Osteocyte (in vitro differentiated cells): Measurements from ENCODE around the gene SRPRB. TPM values are rescaled to one million over a fixed set of nuclear protein-coding genes. Genes with fewer than 3 reads are reported as not detected.

Experiments
- DNase-seq: peaks from one replicate; pipeline ENCODE4 v3.0.0; 2021; ENCODE audit warnings: mixed read lengths; ENCODE audit not compliant: unreplicated experiment; ENCODE audit errors: extremely low spot score
- H3K27ac Mint-ChIP-seq: one replicate; pipeline ENCODE4 v1.8.0; 2021; ENCODE audit warnings: mild to moderate bottlenecking, mixed read lengths; ENCODE audit not compliant: unreplicated experiment
- H3K27me3 Mint-ChIP-seq: one replicate; pipeline ENCODE4 v1.8.0; 2021; ENCODE audit warnings: mixed read lengths; ENCODE audit not compliant: unreplicated experiment
- H3K36me3 Mint-ChIP-seq: one replicate; pipeline ENCODE4 v1.8.0; 2021; ENCODE audit warnings: mixed read lengths; ENCODE audit not compliant: unreplicated experiment
- H3K4me1 Mint-ChIP-seq: one replicate; pipeline ENCODE4 v1.8.0; 2021; ENCODE audit warnings: mixed read lengths; ENCODE audit not compliant: unreplicated experiment
- H3K4me3 Mint-ChIP-seq: one replicate; pipeline ENCODE4 v1.8.0; 2021; ENCODE audit warnings: mild to moderate bottlenecking, moderate library complexity, mixed read lengths; ENCODE audit not compliant: unreplicated experiment
- H3K9me3 Mint-ChIP-seq: one replicate; pipeline ENCODE4 v1.8.0; 2021; ENCODE audit warnings: mixed read lengths; ENCODE audit not compliant: unreplicated experiment
- total RNA-seq: library from RNA; stranded (reverse); gene quantifications from 2 replicates; pipeline ENCODE4 v1.2.1, GENCODE V29; 2021
- TF ChIP-seq, protein P1 (sequence below): fragments of 200-600 bp; sonication (generic); IDR thresholded peaks from 2 replicates; pipeline ENCODE4 v1.5.0; 2021; ENCODE audit warnings: antibody characterized with exemption, mild to moderate bottlenecking, moderate library complexity

The SRPRB gene
- total RNA-seq, 1 donor from 2014 or later: 84.7 TPM

DNA sequence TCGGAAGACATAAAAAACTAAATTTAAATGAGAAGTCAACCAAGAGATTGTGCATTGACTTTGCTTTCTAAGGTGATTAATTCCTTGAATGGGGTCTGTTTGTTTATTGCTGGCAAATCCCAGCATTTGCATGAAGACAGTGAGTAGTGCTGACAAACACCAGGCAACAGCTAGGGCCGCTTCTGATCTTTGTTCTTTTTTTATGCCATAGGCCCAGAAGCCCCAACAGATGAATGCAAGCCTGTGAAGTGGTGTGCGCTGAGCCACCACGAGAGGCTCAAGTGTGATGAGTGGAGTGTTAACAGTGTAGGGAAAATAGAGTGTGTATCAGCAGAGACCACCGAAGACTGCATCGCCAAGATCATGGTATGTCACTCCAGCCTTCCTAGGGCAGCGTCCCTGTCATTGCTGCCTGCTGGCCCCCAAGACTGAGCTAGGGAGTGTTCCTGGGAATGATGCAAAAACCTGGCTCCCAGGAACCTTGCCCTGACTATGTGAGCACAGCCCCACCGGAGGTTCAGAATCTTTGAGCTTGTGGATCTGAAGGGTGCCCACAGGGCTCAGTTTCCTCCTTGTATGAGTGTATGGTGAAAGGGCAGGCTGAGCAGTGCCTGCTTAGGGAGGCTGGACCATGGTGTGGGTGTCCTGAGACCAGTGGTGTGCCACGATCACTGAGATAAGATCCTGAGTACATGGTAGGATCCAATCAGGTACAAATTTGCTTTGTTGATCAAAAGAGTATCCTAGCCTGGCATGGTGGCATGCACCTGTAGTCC lies 46.5 kb upstream of the SRPRB start:
- TF ChIP-seq, protein P1, sequence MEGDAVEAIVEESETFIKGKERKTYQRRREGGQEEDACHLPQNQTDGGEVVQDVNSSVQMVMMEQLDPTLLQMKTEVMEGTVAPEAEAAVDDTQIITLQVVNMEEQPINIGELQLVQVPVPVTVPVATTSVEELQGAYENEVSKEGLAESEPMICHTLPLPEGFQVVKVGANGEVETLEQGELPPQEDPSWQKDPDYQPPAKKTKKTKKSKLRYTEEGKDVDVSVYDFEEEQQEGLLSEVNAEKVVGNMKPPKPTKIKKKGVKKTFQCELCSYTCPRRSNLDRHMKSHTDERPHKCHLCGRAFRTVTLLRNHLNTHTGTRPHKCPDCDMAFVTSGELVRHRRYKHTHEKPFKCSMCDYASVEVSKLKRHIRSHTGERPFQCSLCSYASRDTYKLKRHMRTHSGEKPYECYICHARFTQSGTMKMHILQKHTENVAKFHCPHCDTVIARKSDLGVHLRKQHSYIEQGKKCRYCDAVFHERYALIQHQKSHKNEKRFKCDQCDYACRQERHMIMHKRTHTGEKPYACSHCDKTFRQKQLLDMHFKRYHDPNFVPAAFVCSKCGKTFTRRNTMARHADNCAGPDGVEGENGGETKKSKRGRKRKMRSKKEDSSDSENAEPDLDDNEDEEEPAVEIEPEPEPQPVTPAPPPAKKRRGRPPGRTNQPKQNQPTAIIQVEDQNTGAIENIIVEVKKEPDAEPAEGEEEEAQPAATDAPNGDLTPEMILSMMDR: no peak
- H3K9me3 Mint-ChIP-seq: no peaks in the 10 kb centered on the region
- H3K36me3 Mint-ChIP-seq: no peaks in the 10 kb centered on the region
- H3K27ac Mint-ChIP-seq: no peak overlapping the region
- peaks cover 47% of the 10 kb centered on the region for H3K27me3 Mint-ChIP-seq
- no peak overlapping the region for H3K4me3 Mint-ChIP-seq
- DNase-seq: no peak
- H3K4me1 Mint-ChIP-seq: peaks cover 2% of the 10 kb centered on the region

DNA sequence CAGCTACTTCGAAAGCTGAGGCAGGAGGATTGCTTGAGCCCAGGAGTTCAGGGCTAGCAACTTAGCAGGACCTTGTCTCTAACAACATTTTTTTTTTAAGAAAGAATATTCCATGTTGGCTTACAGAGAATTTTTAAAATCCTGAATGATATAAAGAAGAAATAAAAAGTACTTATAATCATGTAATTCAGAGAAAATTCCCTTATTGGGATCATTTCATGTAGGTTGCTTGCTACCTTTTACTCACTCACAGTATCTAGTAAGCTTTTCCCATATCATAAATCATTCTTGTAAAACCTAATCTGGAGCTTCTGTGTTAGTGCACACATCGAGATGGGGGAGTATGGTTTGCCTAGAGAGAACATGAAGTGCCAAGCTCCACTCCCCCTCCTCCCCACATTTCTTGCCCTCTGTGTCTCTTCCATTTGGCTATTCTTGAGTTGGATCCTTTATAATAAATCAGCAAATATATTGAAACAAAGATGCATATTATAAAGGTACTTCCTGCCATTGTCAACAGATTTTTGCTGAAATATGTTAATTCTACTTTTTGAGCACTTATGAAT lies 45.8 kb upstream of the SRPRB start:
- Mint-ChIP-seq H3K36me3 (no peaks in the 10 kb centered on the region), H3K9me3 (no peaks in the 10 kb centered on the region), H3K4me1 (peaks cover 8% of the 10 kb centered on the region), H3K27ac (no peak overlapping the region), H3K27me3 (peaks cover 47% of the 10 kb centered on the region), H3K4me3 (no peak overlapping the region)
- TF ChIP-seq, protein P1: no peak
- DNase-seq: no peak

DNA sequence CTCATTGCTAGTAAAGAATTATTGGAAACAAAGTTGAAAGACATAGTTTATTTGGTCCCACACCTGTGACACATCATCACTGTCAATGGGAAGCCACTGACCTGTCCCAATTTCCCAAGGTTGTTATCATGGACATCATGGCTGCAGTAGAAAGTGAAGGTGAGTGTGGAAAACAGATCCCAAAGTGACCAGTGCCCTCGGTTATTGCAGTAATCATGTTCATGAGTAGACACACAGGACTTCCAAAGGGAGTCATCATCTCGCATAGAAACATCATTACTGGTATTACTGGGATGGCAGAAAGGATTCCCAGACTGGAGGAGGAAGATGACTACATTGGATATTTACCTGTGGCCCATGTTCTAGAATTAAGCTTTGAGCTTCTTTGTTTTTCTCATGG lies 44.7 kb upstream of the SRPRB start:
- no peak for DNase-seq
- Mint-ChIP-seq H3K4me1 (peaks cover 8% of the 10 kb centered on the region), H3K36me3 (no peaks in the 10 kb centered on the region), H3K9me3 (no peaks in the 10 kb centered on the region), H3K27ac (no peak overlapping the region), H3K27me3 (peaks cover 49% of the 10 kb centered on the region), H3K4me3 (no peak overlapping the region)
- TF ChIP-seq, protein P1: no peak

DNA sequence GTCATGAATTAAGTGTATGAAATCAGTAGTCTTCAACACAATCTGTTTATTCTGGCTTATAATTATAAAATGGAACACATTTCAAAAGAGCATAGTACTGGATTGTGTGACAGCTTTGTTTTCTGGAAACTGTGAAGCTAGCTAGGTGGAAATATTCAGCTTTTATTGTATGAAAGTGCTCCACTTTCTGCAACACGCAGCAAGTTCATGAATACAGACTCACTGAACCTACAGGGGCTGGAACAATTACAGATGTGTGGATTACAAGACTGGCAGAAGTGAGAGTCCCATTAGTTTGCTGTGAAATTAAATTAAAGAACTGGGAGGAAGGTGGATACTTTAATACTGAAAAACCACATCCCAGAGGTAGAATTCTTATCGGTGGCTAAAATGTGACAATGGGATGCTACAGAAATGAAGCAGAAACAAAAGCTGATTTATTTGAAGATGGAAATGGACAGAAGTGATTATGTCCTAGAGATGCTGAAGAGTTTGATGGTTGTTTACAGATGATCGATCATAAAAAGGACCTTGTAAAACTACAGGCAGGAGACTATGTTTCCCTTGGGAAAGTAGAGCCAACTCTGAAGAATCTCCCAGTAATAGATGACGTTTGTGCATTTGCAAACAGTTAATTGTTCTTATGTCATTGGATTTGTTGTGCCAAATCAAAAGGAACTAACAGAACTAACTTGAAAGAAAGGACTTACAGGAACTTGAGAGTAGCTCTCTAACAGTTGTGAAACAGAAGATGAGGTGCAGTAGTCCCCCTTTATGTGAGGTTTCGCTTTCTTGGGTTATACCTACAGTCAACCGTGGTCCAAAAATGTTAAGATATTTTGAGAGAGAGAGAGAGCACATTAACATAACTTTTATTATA lies 43.8 kb upstream of the SRPRB start:
- no peak overlapping the region for H3K27ac Mint-ChIP-seq
- no peak overlapping the region for H3K4me3 Mint-ChIP-seq
- no peaks in the 10 kb centered on the region for H3K9me3 Mint-ChIP-seq
- no peaks in the 10 kb centered on the region for H3K36me3 Mint-ChIP-seq
- H3K4me1 Mint-ChIP-seq: peaks cover 8% of the 10 kb centered on the region
- TF ChIP-seq, protein P1: no peak
- peaks cover 58% of the 10 kb centered on the region for H3K27me3 Mint-ChIP-seq
- DNase-seq: no peak

DNA sequence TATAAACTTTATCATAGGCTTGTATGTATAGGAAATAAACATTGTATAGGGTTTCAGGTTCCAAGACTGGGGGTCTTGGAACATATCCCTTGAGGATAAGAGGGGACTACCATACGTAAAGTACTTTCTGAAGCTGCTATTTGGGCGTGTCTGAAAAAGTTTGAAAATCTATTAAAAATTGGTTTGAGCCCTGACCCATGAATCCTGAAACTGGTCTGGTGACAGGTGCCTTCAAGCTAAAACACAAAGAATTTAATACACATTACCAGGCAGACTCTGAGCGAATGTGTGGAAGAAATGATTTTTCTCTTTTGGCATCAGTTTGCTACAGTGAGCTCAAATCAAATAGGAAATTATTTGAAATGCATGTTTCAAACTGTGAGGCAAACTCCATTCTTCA lies 43.1 kb upstream of the SRPRB start:
- H3K9me3 Mint-ChIP-seq: no peaks in the 10 kb centered on the region
- H3K27ac Mint-ChIP-seq: no peak overlapping the region
- TF ChIP-seq, protein P1: no peak
- peaks cover 58% of the 10 kb centered on the region for H3K27me3 Mint-ChIP-seq
- H3K4me3 Mint-ChIP-seq: no peak overlapping the region
- DNase-seq: no peak
- no peaks in the 10 kb centered on the region for H3K36me3 Mint-ChIP-seq
- H3K4me1 Mint-ChIP-seq: peaks cover 8% of the 10 kb centered on the region
